OCI-LY7 (cell line): ENCODE measurements around the gene MYRIP. TPM values are rescaled to one million over a fixed set of nuclear protein-coding genes. Genes with fewer than 3 reads are reported as not detected.

Source experiments
- BruUV-seq: library from RNA; stranded (reverse); fragments of 400-500 nt; replicated peaks from 2 replicates; lab custom pipeline; 2021; lab: Mats Ljungman, UMichigan
- CTCF ChIA-PET: fragments of 300-600 bp; sonication (Branson Sonifier 250); formaldehyde crosslinking; loops from one replicate; lab custom pipeline; 2022; ENCODE audit warnings: antibody characterized with exemption; ENCODE audit not compliant: unreplicated experiment; lab: Charles Lee
- POLR2A ChIA-PET: fragments of 300-600 bp; sonication (Branson Sonifier 250); formaldehyde crosslinking; loops from one replicate; lab custom pipeline; 2022; ENCODE audit warnings: antibody characterized with exemption; lab: Charles Lee
- DNase-seq: peaks from one replicate; pipeline ENCODE4 v3.0.0-alpha.2; 2015; ENCODE audit warnings: low spot score
- H2AFZ ChIP-seq: fragments of 200-600 bp; sonication (generic), shearing (Covaris generic); 2 replicates; pipeline ENCODE4 v1.6.1; 2014; ENCODE audit warnings: mild to moderate bottlenecking, antibody characterized with exemption, low read length, moderate library complexity
- H3K27ac ChIP-seq: fragments of 200-600 bp; sonication (generic); 2 replicates; pipeline ENCODE4 v1.5.1; 2014; ENCODE audit warnings: mixed run types, low read depth, mild to moderate bottlenecking, moderate library complexity, low read length, inconsistent platforms; ENCODE audit not compliant: poor library complexity, severe bottlenecking
- H3K36me3 ChIP-seq: fragments of 200-600 bp; sonication (generic); 2 replicates; pipeline ENCODE4 v1.6.1; 2014; ENCODE audit warnings: mild to moderate bottlenecking, antibody characterized with exemption, low read length, moderate library complexity, mixed read lengths; ENCODE audit not compliant: insufficient read depth
- H3K4me1 ChIP-seq: fragments of 200-600 bp; sonication (generic); 2 replicates; pipeline ENCODE4 v1.5.1; 2014; ENCODE audit warnings: mild to moderate bottlenecking, low read length; ENCODE audit not compliant: insufficient read depth, poor library complexity, severe bottlenecking
- H3K4me2 ChIP-seq: fragments of 200-600 bp; sonication (generic); 2 replicates; pipeline ENCODE4 v1.6.1; 2014; ENCODE audit warnings: mild to moderate bottlenecking, low read length
- H3K4me3 ChIP-seq: fragments of 200-600 bp; sonication (generic); 2 replicates; pipeline ENCODE4 v1.5.1; 2014; ENCODE audit warnings: mild to moderate bottlenecking, low read depth, low read length; ENCODE audit not compliant: poor library complexity, severe bottlenecking
- H3K79me2 ChIP-seq: fragments of 200-600 bp; sonication (generic); 2 replicates; pipeline ENCODE4 v1.6.1; 2016; ENCODE audit warnings: low read depth, mild to moderate bottlenecking, low read length, moderate library complexity, mixed read lengths; ENCODE audit not compliant: insufficient read depth
- H3K9me2 ChIP-seq: fragments of 200-600 bp; sonication (generic); 2 replicates; pipeline ENCODE4 v1.6.1; 2016; ENCODE audit warnings: mild to moderate bottlenecking, low read length, mixed read lengths; ENCODE audit not compliant: insufficient read depth
- H3K9me3 ChIP-seq: fragments of 200-600 bp; sonication (generic); 2 replicates; pipeline ENCODE4 v1.6.1; 2014; ENCODE audit warnings: mild to moderate bottlenecking, mixed run types, low read length, mixed read lengths
- H4K20me1 ChIP-seq: fragments of 200-600 bp; sonication (generic); 2 replicates; pipeline ENCODE4 v1.6.1; 2014; ENCODE audit warnings: mild to moderate bottlenecking, antibody characterized with exemption, low read length, moderate library complexity, mixed read lengths; ENCODE audit not compliant: insufficient read depth
- EZH2phosphoT487 ChIP-seq: fragments of 200-600 bp; sonication (generic); IDR thresholded peaks from 2 replicates; pipeline ENCODE4 v1.6.1; 2018; ENCODE audit warnings: low read depth, borderline replicate concordance, mild to moderate bottlenecking, mixed run types, antibody characterized with exemption, low read length, moderate library complexity, mixed read lengths
- intact Hi-C: fragments of 100-400 bp; cut with micrococcal nuclease; formaldehyde crosslinking; loops from one replicate; pipeline ENCODE4 v1.10.0; 2022; ENCODE audit not compliant: unreplicated experiment
- total RNA-seq, 2 experiments: library from RNA; depleted of rRNA in 1 of 2; stranded (reverse); fragments of >200 nt in 1 of 2; shearing (Covaris generic) in 1 of 2; gene quantifications; 2 replicates each; pipeline ENCODE4 v1.2.3, GENCODE V29; 2014 to 2022
- TF ChIP-seq, protein P1 (sequence below): fragments of 200-600 bp; sonication (generic); conservative IDR thresholded peaks from 2 replicates; pipeline ENCODE4 v1.5.1; 2014; ENCODE audit warnings: mild to moderate bottlenecking, antibody characterized with exemption, low read length, moderate library complexity, mixed read lengths

MYRIP gene
- total RNA-seq, 2 experiments from 2014 or later, result not detected

DNA sequence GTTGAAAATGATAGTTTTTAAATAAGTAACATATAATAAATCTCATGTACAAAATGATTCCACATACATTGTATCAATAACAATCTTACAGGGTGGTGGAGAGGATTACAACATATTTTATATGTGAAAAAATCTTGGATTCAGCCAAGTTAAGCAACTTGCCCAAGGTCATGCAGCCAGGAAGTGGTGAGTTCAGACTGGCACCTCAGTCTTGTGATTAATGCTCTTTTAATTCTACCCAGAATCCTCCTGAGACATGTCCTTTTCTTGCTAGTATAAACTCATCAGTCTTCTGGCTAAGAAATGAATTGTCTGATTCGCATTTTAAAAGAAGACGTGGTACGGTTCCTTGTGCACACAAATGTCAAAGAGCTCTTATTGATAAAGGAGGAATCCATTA lies 4.5 kb upstream of the MYRIP start:
- H3K27ac ChIP-seq, result no peak overlapping the region
- BruUV-seq, result no TSS peak
- no peak overlapping the region for H2AFZ ChIP-seq
- intact Hi-C loops, result no loop called here
- no peaks in the 10 kb centered on the region for H3K36me3 ChIP-seq
- DNase-seq, result no peak
- H3K79me2 ChIP-seq, result no peaks in the 10 kb centered on the region
- TF ChIP-seq, protein P1, sequence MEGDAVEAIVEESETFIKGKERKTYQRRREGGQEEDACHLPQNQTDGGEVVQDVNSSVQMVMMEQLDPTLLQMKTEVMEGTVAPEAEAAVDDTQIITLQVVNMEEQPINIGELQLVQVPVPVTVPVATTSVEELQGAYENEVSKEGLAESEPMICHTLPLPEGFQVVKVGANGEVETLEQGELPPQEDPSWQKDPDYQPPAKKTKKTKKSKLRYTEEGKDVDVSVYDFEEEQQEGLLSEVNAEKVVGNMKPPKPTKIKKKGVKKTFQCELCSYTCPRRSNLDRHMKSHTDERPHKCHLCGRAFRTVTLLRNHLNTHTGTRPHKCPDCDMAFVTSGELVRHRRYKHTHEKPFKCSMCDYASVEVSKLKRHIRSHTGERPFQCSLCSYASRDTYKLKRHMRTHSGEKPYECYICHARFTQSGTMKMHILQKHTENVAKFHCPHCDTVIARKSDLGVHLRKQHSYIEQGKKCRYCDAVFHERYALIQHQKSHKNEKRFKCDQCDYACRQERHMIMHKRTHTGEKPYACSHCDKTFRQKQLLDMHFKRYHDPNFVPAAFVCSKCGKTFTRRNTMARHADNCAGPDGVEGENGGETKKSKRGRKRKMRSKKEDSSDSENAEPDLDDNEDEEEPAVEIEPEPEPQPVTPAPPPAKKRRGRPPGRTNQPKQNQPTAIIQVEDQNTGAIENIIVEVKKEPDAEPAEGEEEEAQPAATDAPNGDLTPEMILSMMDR, result no peak
- no peak for TF ChIP-seq EZH2phosphoT487
- H3K9me3 ChIP-seq, result peaks cover 6% of the 10 kb centered on the region
- H4K20me1 ChIP-seq, result no peaks in the 10 kb centered on the region
- no peaks in the 10 kb centered on the region for H3K9me2 ChIP-seq
- ChIA-PET CTCF (no interaction called here), POLR2A (interaction anchor here (1.0 kb wide), 1 partner anchor 9 kb away, joined by 3 read pairs; no protein-coding TSS in a partner anchor)
- no peaks in the 10 kb centered on the region for H3K4me1 ChIP-seq
- H3K4me2 ChIP-seq, result no peak overlapping the region
- no peak overlapping the region for H3K4me3 ChIP-seq

DNA sequence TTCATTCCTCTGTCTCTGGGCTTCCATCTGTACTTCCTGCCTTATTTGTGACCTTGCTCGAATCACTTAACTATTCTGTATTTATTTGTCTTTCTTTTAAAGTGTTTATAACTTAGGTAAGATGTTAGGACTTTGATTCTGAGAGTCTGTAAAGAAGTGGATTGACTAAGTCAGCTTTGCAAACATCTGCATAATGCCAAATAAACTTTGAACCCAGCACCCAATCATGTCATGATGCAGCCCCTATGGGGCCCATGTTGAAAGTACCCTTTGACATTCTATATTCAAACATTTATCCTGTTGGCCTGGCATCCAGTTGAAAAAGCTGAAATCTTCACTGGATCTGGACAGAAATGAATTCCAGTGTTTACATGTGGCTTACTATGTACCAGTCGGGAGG lies 3.8 kb upstream of the MYRIP start:
- Histone ChIP-seq H4K20me1 (no peaks in the 10 kb centered on the region), H3K4me2 (no peak overlapping the region), H2AFZ (no peak overlapping the region), H3K4me1 (no peaks in the 10 kb centered on the region), H3K4me3 (no peak overlapping the region), H3K79me2 (no peaks in the 10 kb centered on the region), H3K9me2 (no peaks in the 10 kb centered on the region), H3K27ac (no peak overlapping the region), H3K9me3 (peaks cover 6% of the 10 kb centered on the region), H3K36me3 (no peaks in the 10 kb centered on the region)
- BruUV-seq, result no TSS peak
- no peak for TF ChIP-seq EZH2phosphoT487
- TF ChIP-seq, protein P1, result no peak
- ChIA-PET CTCF (no interaction called here), POLR2A (interaction anchor here (1.0 kb wide), 1 partner anchor 9 kb away, joined by 3 read pairs; no protein-coding TSS in a partner anchor)
- DNase-seq, result no peak
- intact Hi-C loops, result no loop called here

DNA sequence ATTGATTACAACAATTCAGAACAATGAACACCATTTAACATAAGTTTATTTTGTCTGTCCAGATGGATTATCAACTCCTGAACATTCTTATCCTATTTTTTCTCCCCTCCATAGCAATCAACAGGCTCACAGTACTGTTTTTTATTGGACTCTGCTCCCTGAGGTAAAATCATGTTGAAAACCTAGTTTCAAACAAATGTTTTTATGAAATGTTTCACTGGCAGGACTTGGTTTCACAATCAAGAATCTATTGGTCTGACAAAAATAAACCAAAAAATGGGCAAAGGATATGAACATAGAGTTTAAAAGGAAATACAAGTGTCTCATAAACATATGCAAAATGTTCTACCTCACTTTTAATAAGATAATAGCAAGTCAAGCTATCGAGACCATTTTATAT lies 2.6 kb upstream of the MYRIP start:
- TF ChIP-seq, protein P1, result no peak
- TF ChIP-seq EZH2phosphoT487, result no peak
- CTCF ChIA-PET, result no interaction called here
- Histone ChIP-seq H3K4me1 (no peaks in the 10 kb centered on the region), H3K9me2 (no peaks in the 10 kb centered on the region), H3K79me2 (no peaks in the 10 kb centered on the region), H3K4me3 (no peak overlapping the region), H3K9me3 (peaks cover 6% of the 10 kb centered on the region), H3K36me3 (no peaks in the 10 kb centered on the region), H4K20me1 (no peaks in the 10 kb centered on the region), H2AFZ (no peak overlapping the region), H3K27ac (no peak overlapping the region), H3K4me2 (no peak overlapping the region)
- intact Hi-C loops, result no loop called here
- no peak for DNase-seq
- POLR2A ChIA-PET, result no interaction called here
- BruUV-seq, result no TSS peak
